CMK (cell line): ENCODE results near the gene LRRC26.

Experiments used
- DNase-seq: peaks from one replicate; pipeline ENCODE4 v3.0.0-alpha.2; 2010; ENCODE audit warnings: low read depth

Gene LRRC26

GRCh38 chr9:137169896-137170358 lies at the start of gene LRRC26:
LRRC26 (minus strand) TSS chr9:137170051; CDS start chr9:137169943, 108 bp downstream.
- no peak for DNase-seq

GRCh38 chr9:137218754-137219271 lies 49.0 kb upstream of the LRRC26 start:
- no peak for DNase-seq

GRCh38 chr9:137218212-137218753 lies 48.4 kb upstream of the LRRC26 start:
- no peak for DNase-seq

GRCh38 chr9:137217276-137218211 lies 47.7 kb upstream of the LRRC26 start:
- DNase-seq = no peak

GRCh38 chr9:137216188-137216965 lies 46.5 kb upstream of the LRRC26 start:
- no peak for DNase-seq

GRCh38 chr9:137215196-137215986 lies 45.5 kb upstream of the LRRC26 start:
- no peak for DNase-seq

GRCh38 chr9:137214620-137215019 lies 44.8 kb upstream of the LRRC26 start:
- no peak for DNase-seq

GRCh38 chr9:137213160-137214060 lies 43.6 kb upstream of the LRRC26 start:
- no peak for DNase-seq

- DNase-seq = no peak
These were observed 42.7 kb upstream of the LRRC26 start for GRCh38 chr9:137212520-137212919.

GRCh38 chr9:137211532-137211931 lies 41.7 kb upstream of the LRRC26 start:
- DNase-seq = no peak

GRCh38 chr9:137206602-137207001 lies 36.8 kb upstream of the LRRC26 start:
- DNase-seq = no peak

GRCh38 chr9:137205126-137206069 lies 35.5 kb upstream of the LRRC26 start, which contains the start of the genes NDOR1 and TMEM203:
NDOR1 (plus strand) TSS chr9:137205700; CDS start chr9:137205778, 78 bp downstream.
TMEM203 (minus strand) TSS chr9:137205648; CDS start chr9:137205414, 234 bp downstream.
- peak; percentile 66 for DNase-seq

GRCh38 chr9:137204731-137205125 lies 34.9 kb upstream of the LRRC26 start:
- no peak for DNase-seq

GRCh38 chr9:137202966-137203365 lies 33.1 kb upstream of the LRRC26 start:
- DNase-seq = no peak

- DNase-seq = no peak
These were observed 31.5 kb upstream of the LRRC26 start for GRCh38 chr9:137201205-137201868.

GRCh38 chr9:137200311-137201204 lies 30.7 kb upstream of the LRRC26 start, which contains the start of gene TPRN:
TPRN (minus strand) TSS chr9:137200741; CDS start chr9:137200711, 30 bp downstream.
- peak; percentile 99 for DNase-seq

- DNase-seq = no peak
These were observed 29.7 kb upstream of the LRRC26 start for GRCh38 chr9:137199411-137200121.
